GM12892 (cell line): ENCODE measurements around the gene ARHGAP40.

Experiments
- POLR2A ChIP-seq: IDR thresholded peaks from 2 replicates; pipeline ENCODE4 v1.6.1; 2011; ENCODE audit warnings: low read depth, low read length, control low read depth
- TAF1 ChIP-seq: IDR thresholded peaks from 2 replicates; pipeline ENCODE4 v1.6.1; 2011; ENCODE audit warnings: low read depth, mild to moderate bottlenecking, control low read depth, low read length, borderline replicate concordance

GRCh38 chr20:38617830-38618196 is 16.2 kb downstream of the ARHGAP40 start:
- TF ChIP-seq POLR2A (no peak), TAF1 (no peak)
